K562 (cell line): ENCODE measurements around the gene VPREB3. TPM values are rescaled to one million over a fixed set of nuclear protein-coding genes. Genes with fewer than 3 reads are reported as not detected.

Experiments used
- ATAC-seq: fragments of 200-7000 bp; cut with Tn5 transposase; 3 replicates; pipeline ENCODE4 v1.9.1; 2020; ENCODE audit warnings: moderate library complexity
- BruUV-seq: library from RNA; stranded (reverse); fragments of 400-500 nt; replicated peaks from 2 replicates; lab custom pipeline; 2021; lab: Mats Ljungman, UMichigan
- CTCF ChIA-PET: fragments of 300-600 bp; formaldehyde crosslinking; extraction: SDS; loops from one replicate; lab custom pipeline; 2021; ENCODE audit warnings: low intra/inter-chr PET ratio; lab: Yijun Ruan, JAX
- POLR2A ChIA-PET: fragments of 300-600, 350-650 bp; sonication (Branson Sonifier 250); formaldehyde crosslinking; extraction: SDS; loops from one replicate; lab custom pipeline; 2021; ENCODE audit warnings: antibody characterized with exemption, inconsistent platforms; lab: Yijun Ruan, JAX
- DNase-seq, 4 experiments: peaks; one replicate each; pipeline versions ENCODE4 v3.0.0 to v3.0.0-alpha.2; 2011 to 2018; ENCODE audit warnings: low spot score in 3 of 4, mixed read lengths in 3 of 4; ENCODE audit errors: extremely low read depth in 1 of 4
- FAIRE-seq: peaks from 2 replicates; lab custom pipeline; 2011; peaks lifted over from hg19 to GRCh38; lab: Jason Lieb, UNC
- H2AFZ ChIP-seq: 2 replicates; pipeline ENCODE4 v1.6.0; 2011; ENCODE audit warnings: low read depth, low read length, control low read depth, inconsistent platforms
- H3K27ac ChIP-seq: fragments of 200-600 bp; 3 replicates; pipeline ENCODE4 v1.8.0; 2011; ENCODE audit warnings: low read depth, mild to moderate bottlenecking, control low read depth, inconsistent platforms, low read length, moderate library complexity, mixed read lengths; ENCODE audit errors: extremely low read depth
- H3K27me3 ChIP-seq, 2 experiments: fragments of 300-600 bp in 1 of 2; 2 replicates in 1 of 2; 3 replicates in 1 of 2; pipeline versions ENCODE4 v1.6.0 to v1.8.0; 2011; ENCODE audit warnings: inconsistent platforms in 2 of 2, low read length in 2 of 2, mild to moderate bottlenecking in 1 of 2, mixed read lengths in 1 of 2, moderate library complexity in 1 of 2; ENCODE audit not compliant: control insufficient read depth in 2 of 2, insufficient read depth in 2 of 2
- H3K36me3 ChIP-seq: fragments of 300-600 bp; 3 replicates; pipeline ENCODE4 v1.8.0; 2011; ENCODE audit warnings: mild to moderate bottlenecking, low read length, inconsistent platforms; ENCODE audit not compliant: control insufficient read depth, insufficient read depth
- H3K4me1 ChIP-seq, 2 experiments: fragments of 200-600 bp in 1 of 2; replicated peaks in 1 of 2; 2 replicates in 1 of 2; 3 replicates in 1 of 2; pipeline versions ENCODE4 v1.5.1 to v1.8.0; 2011; ENCODE audit warnings: inconsistent platforms in 2 of 2, low read length in 2 of 2, mild to moderate bottlenecking in 1 of 2, mixed read lengths in 1 of 2, moderate library complexity in 1 of 2; ENCODE audit not compliant: control insufficient read depth in 2 of 2, insufficient read depth in 2 of 2
- H3K4me2 ChIP-seq: 2 replicates; pipeline ENCODE4 v1.6.1; 2011; ENCODE audit warnings: low read length, control low read depth, inconsistent platforms, mixed read lengths; ENCODE audit not compliant: insufficient read depth
- H3K4me3 ChIP-seq: fragments of 200-600 bp; sonication (generic), shearing (Covaris generic); 2 replicates; pipeline ENCODE4 v1.5.1; 2016; ENCODE audit warnings: control low read depth, inconsistent platforms
- H3K79me2 ChIP-seq: fragments of 200-600 bp; 3 replicates; pipeline ENCODE4 v1.8.0; 2011; ENCODE audit warnings: low read length, inconsistent platforms; ENCODE audit not compliant: control insufficient read depth, insufficient read depth
- H3K9ac ChIP-seq, 2 experiments: 2 replicates each; pipeline versions ENCODE4 v1.6.0 to v1.6.1; 2011; ENCODE audit warnings: low read depth in 2 of 2, low read length in 2 of 2, control low read depth in 1 of 2, inconsistent platforms in 1 of 2, mild to moderate bottlenecking in 1 of 2, mixed read lengths in 1 of 2; ENCODE audit not compliant: insufficient read depth in 1 of 2
- H3K9me1 ChIP-seq: one replicate; pipeline ENCODE4 v1.6.0; 2011; ENCODE audit warnings: inconsistent platforms, mild to moderate bottlenecking, low read length, moderate library complexity; ENCODE audit not compliant: control insufficient read depth, insufficient read depth
- H3K9me3 ChIP-seq: replicated peaks from 2 replicates; pipeline ENCODE4 v1.5.1; 2011; ENCODE audit warnings: low read depth, low read length, inconsistent platforms; ENCODE audit not compliant: control insufficient read depth, insufficient read depth
- H4K20me1 ChIP-seq: replicated peaks from 2 replicates; pipeline ENCODE4 v1.6.1; 2011; ENCODE audit warnings: low read length, inconsistent platforms, mixed read lengths; ENCODE audit not compliant: control insufficient read depth, insufficient read depth
- GABPB1 ChIP-seq: sonication (generic); formaldehyde crosslinking; IDR thresholded peaks from 2 replicates; pipeline ENCODE4 v1.8.0; 2022; ENCODE audit warnings: mild to moderate bottlenecking, missing genetic modification reagents
- GTF2A2 ChIP-seq: IDR thresholded peaks from 2 replicates; pipeline ENCODE4 v1.6.1; 2016; ENCODE audit warnings: mild to moderate bottlenecking, missing genetic modification characterization, missing compliant biosample characterization
- HEY1 ChIP-seq: fragments of 250-450 bp; sonication (Bioruptor Pico); IDR thresholded peaks from 2 replicates; pipeline ENCODE4 v1.5.0; 2020; ENCODE audit warnings: mild to moderate bottlenecking, moderate library complexity, borderline replicate concordance
- L3MBTL2 ChIP-seq: fragments of 450-650 bp; IDR thresholded peaks from 2 replicates; pipeline ENCODE4 v1.6.1; 2016; ENCODE audit warnings: mild to moderate bottlenecking, moderate library complexity
- RBM15 ChIP-seq: fragments of 200-400 bp; formaldehyde crosslinking; IDR thresholded peaks from 2 replicates; pipeline ENCODE4 v1.6.1; 2018; ENCODE audit warnings: mild to moderate bottlenecking, low read length, moderate library complexity; ENCODE audit not compliant: insufficient read depth
- SMARCE1 ChIP-seq: fragments of 450-650 bp; IDR thresholded peaks from 2 replicates; pipeline ENCODE4 v1.7.1; 2016; ENCODE audit warnings: mild to moderate bottlenecking
- WGBS: fragments of 100-300 bp; shearing (Covaris generic); methylation state at CpG from one replicate; pipeline ENCODE4 v1.1.6; 2016; ENCODE audit warnings: low coverage, mixed read lengths; ENCODE audit not compliant: insufficient coverage; ENCODE audit errors: missing lambda C conversion rate; 5-methylcytosine and 5-hydroxymethylcytosine counted together
- in situ Hi-C: fragments of 300-500 bp; cut with MboI; formaldehyde crosslinking; loops from 4 replicates; pipeline ENCODE4 v1.15.0; 2018; ENCODE audit warnings: inconsistent platforms, mixed read lengths
- intact Hi-C: fragments of 100-400 bp; cut with micrococcal nuclease; formaldehyde crosslinking; loops from 2 replicates; pipeline ENCODE4 v1.14.2; 2022
- polyA plus RNA-seq, 8 experiments: library from polyadenylated mRNA; depleted of rRNA in 4 of 8; stranded (reverse) in 5 of 8; unstranded in 3 of 8; fragments of >200 nt; fragmentation: Nextera tagmentation in 2 of 8; fragmentation: Illumina TruSeq in 1 of 8; extraction: Ambion mirVana in 2 of 8; extraction: Trizol in 1 of 8; gene quantifications; 2 replicates each; pipeline versions ENCODE4 v1.2.1 to v1.2.3, GENCODE V29; 2011 to 2014; ENCODE audit warnings: inconsistent platforms in 1 of 8, missing spikeins in 1 of 8
- total RNA-seq, 7 experiments: library from RNA; depleted of rRNA in 6 of 7; stranded (reverse); fragments of >200 nt in 6 of 7; fragmentation: Illumina TruSeq in 2 of 7; extraction: Trizol in 2 of 7; gene quantifications; 2 replicates each; pipeline versions ENCODE4 v1.2.1 to v1.2.3, GENCODE V29; 2011 to 2021; ENCODE audit warnings: low replicate concordance in 1 of 7
- TF ChIP-seq, protein P1 (sequence below): fragments of 450-650 bp; formaldehyde crosslinking; IDR thresholded peaks from 2 replicates; pipeline ENCODE4 v1.4.0; 2022; ENCODE audit warnings: mild to moderate bottlenecking, moderate library complexity

VPREB3 gene
- total and polyA plus RNA-seq, 9 of the 15 experiments (the other 6 are each of a cell fraction or from before 2014, with no cell fraction given) = 0.14 to 0.71 (median 0.20) TPM; not detected in 6

DNA sequence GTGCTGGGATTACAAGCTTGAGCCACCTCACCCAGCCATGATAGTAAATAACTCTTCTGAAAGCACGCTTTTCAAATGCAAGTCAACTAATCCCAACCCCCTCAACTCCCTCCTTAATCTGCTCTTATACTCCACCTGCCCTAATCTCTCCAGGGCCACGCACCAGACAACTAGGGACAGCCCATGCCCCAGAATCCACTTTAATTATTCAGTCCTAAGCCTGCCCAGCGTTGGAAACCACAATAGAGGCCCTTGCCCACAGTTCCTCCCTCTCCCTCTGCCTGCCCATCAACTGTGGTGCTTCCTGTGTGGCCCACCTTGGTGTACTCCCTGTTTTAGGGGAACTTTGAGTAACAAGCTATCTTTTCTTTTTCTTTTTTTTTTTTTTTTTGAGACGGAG, 2.7 kb upstream of the VPREB3 start:
- DNase-seq (no peak), FAIRE-seq (no peak)
- no peaks in the 10 kb centered on the region for H3K27me3 ChIP-seq
- in situ Hi-C loops = no loop called here
- intact Hi-C loops = no loop called here
- H3K9me3 ChIP-seq = no peaks in the 10 kb centered on the region
- no peak overlapping the region for H3K4me2 ChIP-seq
- POLR2A ChIA-PET = interaction anchor here (0.6 to 2.0 kb wide), 2 partner anchors 9 to 220 kb away, joined by 3 to 4 read pairs; no protein-coding TSS in a partner anchor
- no TSS peak for BruUV-seq
- no peaks in the 10 kb centered on the region for H4K20me1 ChIP-seq
- H3K4me3 ChIP-seq = no peak overlapping the region
- 13% methylated on average over 3 of the region's 4 CpGs for WGBS
- H3K4me1 ChIP-seq = peaks cover 4 to 11% of the 10 kb centered on the region in 2 experiments; a peak in 3 of 5 replicates
- no peak for TF ChIP-seq SMARCE1
- no peak for TF ChIP-seq HEY1 (CRISPR knock-in tag)
- TF ChIP-seq RBM15 = no peak
- no peak for TF ChIP-seq GABPB1 (CRISPR knock-in tag)
- TF ChIP-seq GTF2A2 = no peak
- TF ChIP-seq, protein P1, sequence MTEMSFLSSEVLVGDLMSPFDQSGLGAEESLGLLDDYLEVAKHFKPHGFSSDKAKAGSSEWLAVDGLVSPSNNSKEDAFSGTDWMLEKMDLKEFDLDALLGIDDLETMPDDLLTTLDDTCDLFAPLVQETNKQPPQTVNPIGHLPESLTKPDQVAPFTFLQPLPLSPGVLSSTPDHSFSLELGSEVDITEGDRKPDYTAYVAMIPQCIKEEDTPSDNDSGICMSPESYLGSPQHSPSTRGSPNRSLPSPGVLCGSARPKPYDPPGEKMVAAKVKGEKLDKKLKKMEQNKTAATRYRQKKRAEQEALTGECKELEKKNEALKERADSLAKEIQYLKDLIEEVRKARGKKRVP (CRISPR knock-in tag) = no peak
- TF ChIP-seq L3MBTL2 = no peak
- TF ChIP-seq, all 486 proteins: peak for 0
- no peak for ATAC-seq
- H3K36me3 ChIP-seq = no peaks in the 10 kb centered on the region
- H2AFZ ChIP-seq = no peak overlapping the region
- H3K79me2 ChIP-seq = no peaks in the 10 kb centered on the region
- H3K9me1 ChIP-seq = no peaks in the 10 kb centered on the region
- CTCF ChIA-PET = no interaction called here
- no peak overlapping the region for H3K27ac ChIP-seq
- no peak overlapping the region for H3K9ac ChIP-seq
